T-cell (primary cell): Measurements from ENCODE around the gene MAPK8. TPM values are rescaled to one million over a fixed set of nuclear protein-coding genes. Genes with fewer than 3 reads are reported as not detected.

Experiments
- ATAC-seq, 4 experiments: fragments of 200-7000 bp in 3 of 4; fragments of 150-1000 bp in 1 of 4; cut with Tn5 transposase; replicated peaks in 1 of 4; 1 replicate in 3 of 4; 2 replicates in 1 of 4; pipeline ENCODE4 v1.10.0; 2021; ENCODE audit warnings: moderate library complexity in 3 of 4, mild to moderate bottlenecking in 2 of 4, moderate number of reproducible peaks in 1 of 4
- CTCF ChIA-PET, 2 donors: fragments of 300-600 bp; sonication (Branson Sonifier 250); formaldehyde crosslinking; loops; one replicate each; lab custom pipeline; 2022; ENCODE audit warnings: antibody characterized with exemption in 2 of 2; lab: Charles Lee
- POLR2A ChIA-PET, 2 donors: fragments of 300-600 bp; sonication (Branson Sonifier 250); formaldehyde crosslinking; loops; one replicate each; lab custom pipeline; 2022; ENCODE audit warnings: antibody characterized with exemption in 2 of 2; lab: Charles Lee
- DNase-seq, 35 experiments: peaks; one replicate each; pipeline versions ENCODE4 v3.0.0 to v3.0.0-alpha.2; 2013 to 2023
- H3K27ac ChIP-seq: one replicate; pipeline ENCODE4 v1.5.1; 2013; ENCODE audit warnings: low read length
- H3K27me3 ChIP-seq, 2 experiments: replicated peaks in 1 of 2; 1 replicate in 1 of 2; 2 replicates in 1 of 2; pipeline versions ENCODE4 v1.6.1 to v1.7.0; 2013; ENCODE audit warnings: low read length in 1 of 2, mixed read lengths in 1 of 2; ENCODE audit not compliant: control insufficient read depth in 2 of 2, insufficient read depth in 2 of 2; ENCODE audit errors: extremely low read depth in 1 of 2
- H3K36me3 ChIP-seq, 2 donors: 1 replicate in 1 of 2; 2 replicates in 1 of 2; pipeline versions ENCODE4 v1.6.1 to v1.7.0; 2013; ENCODE audit warnings: low read length in 1 of 2; ENCODE audit not compliant: control insufficient read depth in 2 of 2, insufficient read depth in 1 of 2; ENCODE audit errors: extremely low read depth in 1 of 2
- H3K4me1 ChIP-seq, 2 experiments: 1 replicate in 1 of 2; 2 replicates in 1 of 2; pipeline versions ENCODE4 v1.6.1 to v1.7.0; 2013; ENCODE audit warnings: low read length in 2 of 2, mixed read lengths in 1 of 2; ENCODE audit not compliant: insufficient read depth in 2 of 2, control insufficient read depth in 1 of 2; ENCODE audit errors: extremely low read depth in 1 of 2
- H3K4me3 ChIP-seq, 2 donors: 1 replicate in 1 of 2; 2 replicates in 1 of 2; pipeline versions ENCODE4 v1.5.1 to v1.7.0; 2013; ENCODE audit warnings: mild to moderate bottlenecking in 2 of 2, low read length in 1 of 2, moderate library complexity in 1 of 2; ENCODE audit not compliant: control insufficient read depth in 1 of 2; ENCODE audit errors: extremely low read depth in 1 of 2
- H3K9me3 ChIP-seq: 2 replicates; pipeline ENCODE4 v1.7.0; 2013
- H3K27ac Mint-ChIP-seq, 2 donors: one replicate each; pipeline ENCODE4 v1.8.0; 2020 to 2021; ENCODE audit warnings: mild to moderate bottlenecking in 2 of 2, mixed read lengths in 2 of 2
- H3K27me3 Mint-ChIP-seq, 2 donors: one replicate each; pipeline ENCODE4 v1.8.0; 2021 to 2022; ENCODE audit warnings: mixed read lengths in 2 of 2
- H3K36me3 Mint-ChIP-seq: one replicate; pipeline ENCODE4 v1.8.0; 2021; ENCODE audit warnings: mixed read lengths
- H3K4me1 Mint-ChIP-seq, 3 donors: one replicate each; pipeline ENCODE4 v1.8.0; 2020 to 2022; ENCODE audit warnings: mixed read lengths in 3 of 3, mild to moderate bottlenecking in 1 of 3
- H3K4me3 Mint-ChIP-seq, 3 donors: one replicate each; pipeline ENCODE4 v1.8.0; 2020 to 2022; ENCODE audit warnings: mild to moderate bottlenecking in 3 of 3, mixed read lengths in 3 of 3, moderate library complexity in 3 of 3
- H3K9me3 Mint-ChIP-seq, 3 donors: one replicate each; pipeline ENCODE4 v1.8.0; 2020 to 2022; ENCODE audit warnings: mixed read lengths in 3 of 3
- WGBS: methylation state at CpG from one replicate; pipeline ENCODE4 v1.1.5; 2013; ENCODE audit warnings: missing lambda C conversion rate; ENCODE audit not compliant: insufficient coverage; 5-methylcytosine and 5-hydroxymethylcytosine counted together
- total RNA-seq, 35 experiments: library from RNA in 6 of 35; stranded (reverse) in 6 of 35; fragments of 120-200 nt in 1 of 35; gene quantifications; one replicate each; pipeline versions ENCODE4 v1.2.1 to v1.2.4 and lab custom pipeline; 2013 to 2026

MAPK8 gene
- total RNA-seq, 5 donors from 2014 or later (not counting 1 experiment from before 2014, with no cell fraction given), result 35.7 to 49.7 (median 42.4) TPM

- Histone ChIP-seq H3K4me3 (no peak overlapping the region), H3K4me1 (no peaks in the 10 kb centered on the region), H3K27ac (no peak overlapping the region), H3K9me3 (no peaks in the 10 kb centered on the region), H3K27me3 (no peaks in the 10 kb centered on the region), H3K36me3 (no peaks in the 10 kb centered on the region)
- WGBS, result no CpG with 5 or more reads among the region's 2 CpGs
- Mint-ChIP-seq H3K27ac (no peak overlapping the region), H3K27me3 (no peaks in the 10 kb centered on the region), H3K9me3 (peaks cover 4 to 26% (median 13%) of the 10 kb centered on the region in 3 donors), H3K4me3 (no peak overlapping the region), H3K4me1 (no peaks in the 10 kb centered on the region), H3K36me3 (peaks cover 14% of the 10 kb centered on the region)
- ATAC-seq (no peak), DNase-seq (no peak)
- ChIA-PET CTCF (no interaction called here), POLR2A (no interaction called here)
Observed at GRCh38 chr10:48377751-48378530, 71.5 kb downstream of the MAPK8 start.

GRCh38 chr10:48378675-48379074 is 72.2 kb downstream of the MAPK8 start:
- no peaks in the 10 kb centered on the region for H3K27me3 ChIP-seq
- H3K9me3 Mint-ChIP-seq, result peaks cover 4 to 26% (median 13%) of the 10 kb centered on the region in 3 donors
- no peak overlapping the region for H3K4me3 ChIP-seq
- H3K4me1 ChIP-seq, result no peaks in the 10 kb centered on the region
- ATAC-seq (no peak), DNase-seq (no peak)
- peaks cover 14% of the 10 kb centered on the region for H3K36me3 Mint-ChIP-seq
- H3K4me1 Mint-ChIP-seq, result peaks cover 0 to 2% (median 1%) of the 10 kb centered on the region in 3 donors
- H3K27ac ChIP-seq, result no peak overlapping the region
- ChIA-PET POLR2A (no interaction called here), CTCF (no interaction called here)
- no peaks in the 10 kb centered on the region for H3K9me3 ChIP-seq
- H3K36me3 ChIP-seq, result no peaks in the 10 kb centered on the region
- H3K27ac Mint-ChIP-seq, result no peak overlapping the region
- WGBS, result no CpG with 5 or more reads among the region's 3 CpGs
- H3K27me3 Mint-ChIP-seq, result no peaks in the 10 kb centered on the region
- H3K4me3 Mint-ChIP-seq, result no peak overlapping the region

- POLR2A ChIA-PET, result no interaction called here
- no peak for ATAC-seq
Observed at GRCh38 chr10:48381971-48382370, 75.5 kb downstream of the MAPK8 start.

GRCh38 chr10:48382982-48383381 is 76.5 kb downstream of the MAPK8 start:
- no peak overlapping the region for H3K4me3 ChIP-seq
- H3K36me3 ChIP-seq, result no peaks in the 10 kb centered on the region
- Mint-ChIP-seq H3K36me3 (peaks cover 14% of the 10 kb centered on the region), H3K27ac (no peak overlapping the region), H3K9me3 (peaks cover 0 to 14% (median 7%) of the 10 kb centered on the region in 3 donors), H3K27me3 (no peaks in the 10 kb centered on the region), H3K4me3 (no peak overlapping the region), H3K4me1 (peaks cover 17 to 27% (median 25%) of the 10 kb centered on the region in 3 donors)
- ChIA-PET CTCF (no interaction called here), POLR2A (interaction anchor here in 1 of 2 donors (0.6 kb wide), 1 partner anchor 272 kb away, joined by 3 read pairs; no protein-coding TSS in a partner anchor)
- ATAC-seq (no peak), DNase-seq (no peak)
- no peak overlapping the region for H3K27ac ChIP-seq
- H3K27me3 ChIP-seq, result no peaks in the 10 kb centered on the region
- H3K9me3 ChIP-seq, result no peaks in the 10 kb centered on the region
- H3K4me1 ChIP-seq, result no peaks in the 10 kb centered on the region

More at GRCh38 chr10:48381971-48382370, 75.5 kb downstream of the MAPK8 start:
- H3K4me3 Mint-ChIP-seq, result no peak overlapping the region
- H3K27me3 ChIP-seq, result no peaks in the 10 kb centered on the region
- no peak for DNase-seq
- CTCF ChIA-PET, result interaction anchor here in 1 of 2 donors (0.7 to 0.8 kb wide), 2 partner anchors 23 to 27 kb away, joined by 3 read pairs; no protein-coding TSS in a partner anchor
- H3K27me3 Mint-ChIP-seq, result no peaks in the 10 kb centered on the region
- no peak overlapping the region for H3K27ac ChIP-seq
- peaks cover 14% of the 10 kb centered on the region for H3K36me3 Mint-ChIP-seq
- H3K36me3 ChIP-seq, result no peaks in the 10 kb centered on the region
- no peak overlapping the region for H3K27ac Mint-ChIP-seq
- H3K9me3 ChIP-seq, result no peaks in the 10 kb centered on the region
- H3K4me1 Mint-ChIP-seq, result peaks cover 11 to 18% (median 17%) of the 10 kb centered on the region in 3 donors
- peaks cover under 1 to 14% (median 7%) of the 10 kb centered on the region in 3 donors for H3K9me3 Mint-ChIP-seq
- H3K4me3 ChIP-seq, result no peak overlapping the region
- no peaks in the 10 kb centered on the region for H3K4me1 ChIP-seq

GRCh38 chr10:48383393-48383792 is 76.9 kb downstream of the MAPK8 start:
- Mint-ChIP-seq H3K9me3 (peaks cover 0 to 14% (median 7%) of the 10 kb centered on the region in 3 donors), H3K36me3 (peaks cover 14% of the 10 kb centered on the region), H3K4me1 (peaks cover 21 to 30% (median 28%) of the 10 kb centered on the region in 3 donors), H3K27me3 (no peaks in the 10 kb centered on the region), H3K4me3 (no peak overlapping the region), H3K27ac (no peak overlapping the region)
- no peak overlapping the region for H3K27ac ChIP-seq
- ChIA-PET CTCF (no interaction called here), POLR2A (no interaction called here)
- H3K9me3 ChIP-seq, result no peaks in the 10 kb centered on the region
- ATAC-seq (no peak), DNase-seq (no peak)
- no peaks in the 10 kb centered on the region for H3K36me3 ChIP-seq
- H3K4me3 ChIP-seq, result no peak overlapping the region
- no peaks in the 10 kb centered on the region for H3K4me1 ChIP-seq
- H3K27me3 ChIP-seq, result no peaks in the 10 kb centered on the region

- Histone ChIP-seq H3K4me3 (no peak overlapping the region), H3K36me3 (no peaks in the 10 kb centered on the region), H3K27ac (no peak overlapping the region), H3K4me1 (no peaks in the 10 kb centered on the region), H3K27me3 (no peaks in the 10 kb centered on the region), H3K9me3 (no peaks in the 10 kb centered on the region)
- Mint-ChIP-seq H3K27ac (no peak overlapping the region), H3K36me3 (peaks cover 4% of the 10 kb centered on the region), H3K4me3 (no peak overlapping the region), H3K4me1 (peaks cover 34 to 41% (median 40%) of the 10 kb centered on the region in 3 donors), H3K27me3 (no peaks in the 10 kb centered on the region), H3K9me3 (peaks cover 0 to 9% (median 3%) of the 10 kb centered on the region in 3 donors)
- DNase-seq (no peak), ATAC-seq (no peak)
- ChIA-PET CTCF (no interaction called here), POLR2A (interaction anchor here in 1 of 2 donors (0.8 kb wide), 1 partner anchor 75 kb away, joined by 3 read pairs; no protein-coding TSS in a partner anchor)
Observed at GRCh38 chr10:48384699-48384982, 78.2 kb downstream of the MAPK8 start.
